ENCODE data around the gene TMEM107.

TMEM107 gene

DNA sequence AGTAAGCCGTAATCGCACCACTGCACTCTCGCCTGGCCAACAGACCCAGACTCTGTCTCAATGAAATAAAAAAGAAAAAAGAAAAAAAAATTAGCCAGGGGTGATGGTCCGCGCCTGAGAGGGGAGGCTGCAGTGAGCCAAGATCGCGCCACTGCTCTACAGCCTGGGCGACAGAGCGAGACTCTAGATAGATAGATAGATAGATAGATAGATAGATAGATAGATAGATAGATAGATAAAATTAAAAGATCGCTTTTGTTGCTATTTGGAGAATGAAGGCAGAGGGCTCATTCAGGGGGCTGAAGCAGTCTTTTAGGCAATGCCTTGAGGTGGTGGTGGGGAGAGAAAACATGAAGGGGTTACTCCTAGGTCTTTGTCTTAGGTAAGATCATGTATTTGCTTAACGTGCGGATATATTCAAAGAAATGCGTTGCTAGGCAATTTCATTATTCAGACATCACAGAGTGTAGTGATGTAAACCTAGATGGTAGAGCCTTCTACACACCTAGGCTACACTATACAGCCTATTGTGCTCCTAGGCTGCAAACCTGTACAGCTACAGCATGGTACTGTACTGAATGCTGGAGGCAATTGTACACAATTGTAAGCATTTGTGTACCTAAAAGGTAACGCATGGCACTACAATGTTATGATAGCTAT lies 47.9 kb downstream of the TMEM107 start:
- DNase-seq, result no peak

DNA sequence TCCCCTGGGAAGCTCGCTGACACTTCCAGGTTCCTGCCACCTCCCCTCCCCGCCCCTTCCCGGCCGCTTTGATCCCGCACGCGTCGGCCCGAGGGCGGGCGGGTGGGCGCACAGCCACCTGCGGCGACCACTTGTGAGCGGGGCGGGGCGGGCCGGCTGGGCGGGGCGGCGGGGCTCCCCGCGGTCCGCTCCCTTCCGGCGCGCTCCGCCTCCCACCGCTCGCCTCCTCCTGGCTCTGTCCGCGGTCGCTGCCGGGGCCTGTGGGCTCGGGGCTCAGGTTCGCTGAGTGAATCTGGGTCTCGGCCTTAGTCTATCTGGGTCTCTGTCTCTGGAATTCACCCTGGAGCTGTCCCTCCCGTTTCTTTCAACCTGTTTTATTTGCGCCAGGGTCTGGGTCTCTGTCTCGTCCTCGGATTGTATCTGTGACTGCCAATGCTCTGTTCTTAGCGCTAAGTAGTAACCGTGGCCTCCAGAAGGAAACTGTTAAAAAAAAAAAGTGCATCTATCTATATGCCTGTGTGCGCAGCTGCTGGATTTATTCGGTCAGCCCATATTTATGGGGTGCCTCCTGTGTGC lies 49.6 kb downstream of the TMEM107 start:
- DNase-seq, result peak; percentile 59

GRCh38 chr17:8125947-8126490 lies 50.2 kb downstream of the TMEM107 start:
- no peak for DNase-seq

DNA sequence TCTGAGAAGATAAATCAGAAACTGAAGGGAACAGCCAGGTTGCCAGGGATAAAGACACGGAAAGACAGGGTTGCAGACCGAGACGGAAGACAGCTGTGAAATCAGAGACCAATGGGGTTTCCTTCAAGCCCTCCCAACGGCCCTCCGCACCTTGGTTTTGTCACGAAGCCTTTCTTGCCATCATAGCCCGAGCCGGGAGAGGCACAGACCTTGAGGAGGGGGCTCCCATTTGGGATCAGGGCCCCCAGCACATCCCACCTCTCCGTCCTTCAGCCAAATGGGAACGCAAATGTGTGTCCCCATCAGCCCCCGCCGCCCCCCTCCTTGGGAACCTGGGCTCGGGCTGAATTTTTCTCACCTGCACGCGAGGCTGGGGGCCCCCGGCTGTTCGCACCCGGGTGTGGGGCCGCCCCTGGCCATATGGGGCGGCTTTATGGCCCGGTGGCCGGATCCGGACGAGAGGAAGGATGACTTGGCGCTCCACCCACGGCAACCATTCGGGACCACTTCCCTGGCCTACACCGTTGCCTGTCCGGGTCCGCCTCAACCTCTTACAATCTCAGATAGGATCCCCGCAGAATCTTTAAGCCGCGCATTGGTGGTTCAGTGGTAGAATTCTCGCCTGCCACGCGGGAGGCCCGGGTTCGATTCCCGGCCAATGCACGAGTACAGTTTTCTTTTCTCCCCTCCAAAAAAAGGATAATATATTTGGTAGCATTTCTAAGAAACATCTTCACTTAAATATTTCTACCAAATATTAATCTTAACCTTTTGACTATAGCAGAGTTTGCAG lies 50.8 kb downstream of the TMEM107 start:
- no peak for DNase-seq

DNA sequence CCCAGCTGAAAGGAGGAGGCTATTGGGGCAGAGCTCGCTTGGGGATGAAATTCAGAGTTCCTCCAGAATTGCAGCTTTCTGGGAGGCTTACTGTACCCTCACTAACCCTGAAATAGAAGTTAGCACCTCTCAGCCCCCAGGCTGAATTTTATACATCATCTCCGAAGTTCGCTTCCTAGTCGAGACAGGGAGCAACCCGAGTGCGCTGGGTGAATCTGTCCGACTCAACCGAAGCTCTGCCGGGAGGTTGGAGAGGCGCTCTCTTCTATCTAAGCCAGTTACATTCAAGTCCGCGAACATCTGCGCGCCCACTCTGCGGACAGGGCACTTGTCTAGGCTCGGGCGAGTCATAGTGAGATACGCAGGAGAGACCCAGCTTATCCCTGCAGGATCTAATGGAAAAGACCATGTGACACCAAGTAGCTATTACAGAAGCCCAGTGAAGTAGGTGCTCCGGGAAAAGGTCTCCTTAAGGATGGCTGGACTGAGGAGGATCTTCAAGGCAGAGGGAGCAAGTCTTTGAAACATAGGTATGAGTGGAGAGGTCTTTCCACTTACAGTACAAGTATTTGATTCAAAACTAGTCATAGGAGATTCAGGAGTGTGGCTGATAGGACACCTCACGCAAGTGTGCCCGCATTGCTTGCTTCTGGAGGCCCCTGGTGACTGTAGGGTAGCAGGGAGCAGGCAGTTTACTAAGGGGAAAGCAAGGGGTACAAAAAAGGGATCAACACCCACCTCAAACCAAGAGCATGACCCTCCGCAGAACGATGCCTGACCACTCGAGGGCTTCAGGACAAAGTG lies 51.6 kb downstream of the TMEM107 start:
- DNase-seq, result no peak

GRCh38 chr17:8123695-8124349 lies 52.4 kb downstream of the TMEM107 start, which contains the start of gene HES7:
Gene HES7, minus strand, starts transcription at chr17:8124106. Its CDS starts 22 bp downstream, at chr17:8124084.
- DNase-seq, result peak; percentile 38

- DNase-seq, result no peak
These were observed 53.1 kb downstream of the TMEM107 start for GRCh38 chr17:8122924-8123694.

All from NCI-H510A (cell line).